ENCODE measurements around the gene MICAL2.

GRCh38 chr11:12281571-12282478 lies 171.4 kb downstream of the MICAL2 start:
- peak; percentile 91 to 96 (median 95) for TF ChIP-seq CTCF (IDR thresholded peaks at IDR 0.05 in 2 of 3, conservative IDR thresholded peaks at IDR 0.05 in 1 of 3; ENCODE audit: borderline replicate concordance in 1 of 3, insufficient read depth in 1 of 3, low read depth in 2 of 3, low read length in 2 of 3)
- no peak for TF ChIP-seq POLR2A (IDR thresholded peaks at IDR 0.05; ENCODE audit: borderline replicate concordance, extremely low read depth, insufficient read depth, insufficient read length)
- TF ChIP-seq SP1 (IDR thresholded peaks at IDR 0.05; ENCODE audit: low read depth): no peak
- peak; percentile 60 for TF ChIP-seq YY1 (IDR thresholded peaks at IDR 0.05; ENCODE audit: extremely low read depth, insufficient replicate concordance, low read depth, low read length)
- no peak for TF ChIP-seq SRF (IDR thresholded peaks at IDR 0.05; ENCODE audit: low read depth)
- TF ChIP-seq REST (IDR thresholded peaks at IDR 0.05; ENCODE audit: low read depth): no peak
- TF ChIP-seq SIN3A (IDR thresholded peaks at IDR 0.05; ENCODE audit: low read depth): no peak
- TF ChIP-seq EZH2 (IDR thresholded peaks at IDR 0.05): no peak
- TF ChIP-seq EZH2phosphoT487 (IDR thresholded peaks at IDR 0.05; ENCODE audit: borderline replicate concordance): no peak
- no peak for TF ChIP-seq MAX (IDR thresholded peaks at IDR 0.05)
- TF ChIP-seq ZBTB33 (IDR thresholded peaks at IDR 0.05; ENCODE audit: extremely low read depth, insufficient replicate concordance, low read length): no peak
- TF ChIP-seq POLR2AphosphoS5 (IDR thresholded peaks at IDR 0.05; ENCODE audit: low read depth, low read length): no peak
- TF ChIP-seq ATF3 (IDR thresholded peaks at IDR 0.05): no peak

Data from HCT116 (cell line).